GM12801 (cell line): ENCODE measurements around the gene TK2.

Experiments used
- CTCF ChIP-seq: IDR thresholded peaks from one replicate; pipeline ENCODE4 v1.5.1; 2011; ENCODE audit warnings: control low read depth; ENCODE audit not compliant: insufficient read length; ENCODE audit errors: extremely low read depth

Gene TK2

GRCh38 chr16:66520406-66521170 lies 29.3 kb downstream of the TK2 start:
- TF ChIP-seq CTCF: no peak

- no peak for TF ChIP-seq CTCF
Observed at GRCh38 chr16:66519482-66520373, 30.2 kb downstream of the TK2 start.

GRCh38 chr16:66517586-66518263 lies 32.2 kb downstream of the TK2 start:
- TF ChIP-seq CTCF: no peak

GRCh38 chr16:66516808-66517585 lies 32.9 kb downstream of the TK2 start:
- TF ChIP-seq CTCF: no peak

- no peak for TF ChIP-seq CTCF
Observed at GRCh38 chr16:66516509-66516807, 33.5 kb downstream of the TK2 start.

- no peak for TF ChIP-seq CTCF
Observed at GRCh38 chr16:66515596-66516508, 34.1 kb downstream of the TK2 start.
